KMS-11 (cell line): ENCODE data around the gene PPM1E.

Source experiments
- H2AFZ ChIP-seq: fragments of 200-600 bp; sonication (generic); 2 replicates; pipeline ENCODE4 v1.6.1; 2016; ENCODE audit warnings: antibody characterized with exemption, mixed run types, low read depth
- H3K27ac ChIP-seq: fragments of 200-600 bp; sonication (generic); 2 replicates; pipeline ENCODE4 v1.6.1; 2016; ENCODE audit warnings: mild to moderate bottlenecking, mixed run types
- H3K27me3 ChIP-seq: fragments of 200-600 bp; sonication (generic); 2 replicates; pipeline ENCODE4 v1.6.1; 2017; ENCODE audit warnings: mild to moderate bottlenecking, low read depth, mixed run types, moderate library complexity; ENCODE audit not compliant: insufficient read depth
- H3K36me3 ChIP-seq: fragments of 200-600 bp; sonication (generic); 2 replicates; pipeline ENCODE4 v1.6.1; 2017; ENCODE audit warnings: mild to moderate bottlenecking, mixed run types; ENCODE audit not compliant: insufficient read depth
- H3K4me1 ChIP-seq: fragments of 200-600 bp; sonication (generic); 2 replicates; pipeline ENCODE4 v1.6.1; 2016; ENCODE audit warnings: mild to moderate bottlenecking, low read depth, mixed run types; ENCODE audit not compliant: poor library complexity, severe bottlenecking
- H3K4me2 ChIP-seq: fragments of 200-600 bp; sonication (generic); 2 replicates; pipeline ENCODE4 v1.7.0; 2016; ENCODE audit warnings: mild to moderate bottlenecking, mixed run types
- H3K4me3 ChIP-seq: fragments of 200-600 bp; sonication (generic); IDR thresholded peaks from 2 replicates; pipeline ENCODE4 v1.6.1; 2017; ENCODE audit warnings: low read depth, low read length, mixed read lengths; ENCODE audit not compliant: insufficient read depth
- H3K79me2 ChIP-seq: fragments of 200-600 bp; sonication (generic); 2 replicates; pipeline ENCODE4 v1.6.1; 2016; ENCODE audit warnings: low read depth, mixed run types; ENCODE audit not compliant: insufficient read depth
- H3K9ac ChIP-seq: fragments of 200-600 bp; sonication (generic); 2 replicates; pipeline ENCODE4 v1.6.1; 2016; ENCODE audit warnings: mild to moderate bottlenecking, mixed run types
- H4K20me1 ChIP-seq: fragments of 200-600 bp; sonication (generic); 2 replicates; pipeline ENCODE4 v1.6.1; 2016; ENCODE audit warnings: mild to moderate bottlenecking, mixed run types; ENCODE audit not compliant: insufficient read depth
- CTCF ChIP-seq: fragments of 200-600 bp; sonication (generic); conservative IDR thresholded peaks from 2 replicates; pipeline ENCODE4 v1.6.1; 2017; ENCODE audit warnings: low read depth, mild to moderate bottlenecking, antibody characterized with exemption, low read length, moderate library complexity, mixed read lengths

PPM1E gene

GRCh38 chr17:58995247-58995940 is 239.7 kb downstream of the PPM1E start:
- Histone ChIP-seq H3K27me3 (no peaks in the 10 kb centered on the region), H3K9ac (no peak overlapping the region), H3K4me2 (no peak overlapping the region), H2AFZ (no peak overlapping the region), H3K4me1 (no peaks in the 10 kb centered on the region), H3K4me3 (no peak overlapping the region), H4K20me1 (no peaks in the 10 kb centered on the region), H3K79me2 (no peaks in the 10 kb centered on the region), H3K27ac (no peak overlapping the region), H3K36me3 (no peaks in the 10 kb centered on the region)
- TF ChIP-seq CTCF: no peak

- H3K36me3 ChIP-seq: no peaks in the 10 kb centered on the region
- no peaks in the 10 kb centered on the region for H3K79me2 ChIP-seq
- no peaks in the 10 kb centered on the region for H4K20me1 ChIP-seq
- no peak overlapping the region for H3K4me2 ChIP-seq
- no peak overlapping the region for H2AFZ ChIP-seq
- H3K27ac ChIP-seq: no peak overlapping the region
- H3K4me1 ChIP-seq: no peaks in the 10 kb centered on the region
- no peak overlapping the region for H3K4me3 ChIP-seq
- no peak overlapping the region for H3K9ac ChIP-seq
- H3K27me3 ChIP-seq: no peaks in the 10 kb centered on the region
- TF ChIP-seq CTCF: no peak
These were observed 241.3 kb downstream of the PPM1E start for GRCh38 chr17:58996968-58997367.

DNA sequence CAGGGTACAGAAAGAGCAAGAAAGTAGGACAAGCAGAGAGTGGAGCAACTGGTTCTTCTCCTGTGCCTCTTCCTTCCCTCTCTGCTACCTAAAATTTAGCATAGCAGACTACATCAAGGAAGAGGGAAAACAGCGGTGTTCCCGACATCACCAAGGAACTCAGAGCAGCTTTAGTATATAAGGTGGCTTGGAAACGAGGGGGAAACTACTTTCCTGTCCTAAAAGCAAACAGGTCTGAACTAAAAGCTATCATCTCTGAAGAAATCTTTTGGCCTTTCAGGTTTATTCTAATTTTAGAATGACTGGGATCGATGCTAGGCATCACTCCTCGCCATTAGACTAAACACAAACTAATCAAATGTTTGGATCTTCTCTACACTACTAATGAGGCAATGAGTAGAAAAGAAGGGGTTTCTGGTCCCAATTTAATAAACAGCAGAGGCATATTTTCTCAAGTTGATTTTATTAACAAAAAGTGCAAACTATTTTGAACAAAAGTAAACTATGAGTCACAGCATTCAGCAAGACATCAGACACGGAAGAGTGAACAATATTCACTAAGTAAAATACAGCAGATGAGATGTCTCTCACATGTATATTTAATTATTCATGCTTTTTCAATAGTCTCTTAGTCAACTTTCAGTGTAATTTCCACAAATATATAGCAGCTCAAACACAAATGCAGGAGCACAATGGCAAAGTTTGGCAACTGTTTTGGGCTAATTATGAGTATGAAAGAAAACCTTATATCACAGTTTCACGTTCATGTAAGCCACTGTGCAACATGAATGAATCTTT is 242.3 kb downstream of the PPM1E start:
- Histone ChIP-seq H3K27me3 (no peaks in the 10 kb centered on the region), H4K20me1 (no peaks in the 10 kb centered on the region)

GRCh38 chr17:58998871-58999270 is 243.2 kb downstream of the PPM1E start:
- Histone ChIP-seq H3K27ac (no peak overlapping the region), H4K20me1 (no peaks in the 10 kb centered on the region), H3K27me3 (no peaks in the 10 kb centered on the region), H3K4me2 (no peak overlapping the region), H3K9ac (no peak overlapping the region), H3K4me3 (no peak overlapping the region), H3K4me1 (no peaks in the 10 kb centered on the region), H3K36me3 (no peaks in the 10 kb centered on the region), H3K79me2 (no peaks in the 10 kb centered on the region), H2AFZ (no peak overlapping the region)
- TF ChIP-seq CTCF: no peak

More for the DNA sequence above, 242.3 kb downstream of the PPM1E start:
- Histone ChIP-seq H3K4me1 (no peaks in the 10 kb centered on the region), H3K4me2 (no peak overlapping the region), H3K9ac (no peak overlapping the region), H3K36me3 (no peaks in the 10 kb centered on the region), H3K79me2 (no peaks in the 10 kb centered on the region), H2AFZ (no peak overlapping the region), H3K4me3 (no peak overlapping the region), H3K27ac (no peak overlapping the region)
- no peak for TF ChIP-seq CTCF
